ENCODE data around the gene SLC22A16.
A peak's percentile ranks its signal among the peaks of the same experiment; 100 is the strongest.

SLC22A16 gene

DNA sequence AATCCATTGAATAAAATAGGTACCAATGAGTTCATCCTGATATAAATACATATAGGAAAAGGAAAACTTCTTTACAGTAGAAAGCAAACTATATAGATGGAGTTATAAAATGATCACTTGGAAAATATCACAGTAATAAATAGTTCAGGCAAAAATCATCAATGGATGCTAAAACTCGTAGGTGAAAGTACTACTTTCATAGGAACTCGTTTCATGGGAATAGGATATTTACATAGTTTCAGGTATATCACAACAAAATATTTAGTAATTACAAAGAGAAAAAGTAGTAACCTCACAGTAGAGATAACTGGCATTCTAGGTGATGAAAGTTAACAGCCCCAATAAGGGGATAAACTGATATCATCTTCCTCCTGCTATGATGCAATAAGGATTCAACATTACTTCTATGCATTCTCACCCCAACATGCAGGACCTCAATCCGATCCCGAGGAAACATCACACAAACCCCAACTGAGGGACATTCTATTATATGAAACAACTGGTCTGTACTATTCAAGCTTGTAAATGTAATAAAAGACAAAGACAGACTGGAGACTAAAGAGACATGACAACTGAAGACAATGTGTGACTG lies 74.7 kb downstream of the SLC22A16 start:
- no peak for DNase-seq (ENCODE audit: low spot score)

DNA sequence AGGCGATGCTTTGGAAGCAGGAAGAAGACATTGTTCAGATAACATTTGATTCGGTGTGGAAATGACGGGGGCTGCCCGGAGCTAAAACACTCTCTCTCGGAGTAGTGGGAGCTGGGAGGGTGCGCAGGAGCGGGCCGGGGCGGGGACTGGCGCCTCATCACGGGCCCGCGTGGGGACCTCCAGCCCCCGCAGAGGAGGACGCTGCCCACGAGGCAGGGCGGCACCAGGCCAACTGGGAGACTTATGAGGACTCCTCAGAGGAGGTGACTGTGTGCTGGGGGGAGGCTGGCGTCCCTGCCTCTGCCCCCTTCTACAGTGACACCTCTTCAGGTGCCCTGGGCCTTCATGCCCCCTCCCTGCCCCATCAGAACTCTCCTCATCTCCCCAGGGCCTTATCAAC lies 76.2 kb downstream of the SLC22A16 start:
- no peak for DNase-seq (ENCODE audit: low spot score)

DNA sequence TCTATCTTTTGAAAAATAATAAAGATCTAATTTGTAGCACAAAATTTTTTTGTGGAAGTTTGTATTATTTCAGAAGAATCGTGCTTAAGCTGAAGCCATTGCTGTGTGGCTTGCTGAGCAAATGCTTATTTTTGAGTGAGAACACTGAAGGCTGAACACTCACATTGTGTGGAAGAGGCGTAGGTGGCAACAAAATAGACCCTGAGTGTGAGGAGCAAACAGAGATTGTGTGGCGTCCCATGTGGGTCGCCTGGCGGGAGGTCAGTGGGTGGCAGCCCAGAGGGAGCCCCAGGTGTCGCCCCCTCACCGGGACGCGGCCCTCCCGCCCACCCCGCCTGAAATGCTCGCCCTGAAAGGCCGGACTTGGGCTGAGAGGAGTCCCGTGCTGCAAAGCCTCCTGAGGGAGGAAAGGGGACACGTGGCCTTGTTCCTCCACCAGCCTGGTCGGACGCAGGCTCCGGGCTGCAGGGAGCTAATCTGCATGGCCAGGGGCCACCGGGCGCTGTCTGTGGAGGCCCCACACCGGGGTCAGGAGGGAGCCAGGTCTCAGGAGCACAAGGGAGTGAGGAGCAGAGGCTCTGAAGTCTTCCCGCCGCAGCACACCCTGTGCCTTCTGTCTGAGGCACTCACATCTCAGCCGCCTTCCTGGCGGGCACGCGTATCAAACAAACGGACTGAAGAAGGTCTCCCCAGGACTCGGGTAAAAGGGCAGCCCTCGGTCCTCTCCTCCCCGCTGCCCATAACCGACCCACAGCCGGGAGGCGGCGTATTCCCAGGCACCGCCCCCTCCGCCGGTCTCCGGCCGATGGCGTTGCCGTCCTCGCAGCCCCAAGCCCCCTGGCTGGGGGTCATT lies 77.0 kb downstream of the SLC22A16 start:
- no peak for DNase-seq (ENCODE audit: low spot score)

DNA sequence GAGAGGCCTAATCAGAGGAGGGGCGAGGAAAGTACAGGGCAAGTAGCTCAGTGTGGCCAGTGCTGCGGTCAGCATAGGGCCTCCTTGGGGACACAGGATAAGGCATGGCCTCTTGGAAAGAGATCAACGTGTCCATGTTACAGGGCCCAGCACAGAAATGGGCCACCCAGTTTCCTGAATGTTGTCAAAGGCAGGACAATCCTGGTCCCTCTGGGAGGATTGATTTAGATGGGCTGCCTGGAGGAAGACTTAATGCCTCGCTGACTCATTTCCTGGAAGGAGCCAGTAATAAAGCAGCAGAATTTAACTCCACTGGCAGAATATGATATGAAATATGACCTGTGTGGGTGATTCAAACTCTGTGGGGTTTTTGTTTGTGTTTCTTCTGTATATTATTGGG lies 77.6 kb downstream of the SLC22A16 start:
- no peak for DNase-seq (ENCODE audit: low spot score)

DNA sequence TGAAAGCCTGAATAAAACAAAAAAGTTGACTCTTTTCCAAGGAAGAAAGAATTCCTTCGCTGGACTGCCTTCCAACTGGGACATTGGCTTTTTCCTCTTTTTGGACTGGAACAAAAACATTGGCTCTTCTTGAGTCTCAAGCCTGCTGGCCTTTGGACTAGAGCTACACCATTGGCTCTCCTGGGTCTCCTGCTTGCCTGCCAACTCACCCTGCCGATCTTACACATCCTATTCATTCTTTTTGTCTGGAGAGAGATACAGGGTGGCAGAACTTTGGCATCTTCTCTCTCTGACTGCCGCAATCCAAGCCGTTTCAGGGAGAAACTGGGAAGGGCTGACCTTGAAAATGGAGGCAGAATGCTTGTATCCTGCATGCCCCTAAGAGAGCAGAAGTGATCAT lies 81.2 kb downstream of the SLC22A16 start:
- peak; percentile 60 for DNase-seq (ENCODE audit: low spot score)

DNA sequence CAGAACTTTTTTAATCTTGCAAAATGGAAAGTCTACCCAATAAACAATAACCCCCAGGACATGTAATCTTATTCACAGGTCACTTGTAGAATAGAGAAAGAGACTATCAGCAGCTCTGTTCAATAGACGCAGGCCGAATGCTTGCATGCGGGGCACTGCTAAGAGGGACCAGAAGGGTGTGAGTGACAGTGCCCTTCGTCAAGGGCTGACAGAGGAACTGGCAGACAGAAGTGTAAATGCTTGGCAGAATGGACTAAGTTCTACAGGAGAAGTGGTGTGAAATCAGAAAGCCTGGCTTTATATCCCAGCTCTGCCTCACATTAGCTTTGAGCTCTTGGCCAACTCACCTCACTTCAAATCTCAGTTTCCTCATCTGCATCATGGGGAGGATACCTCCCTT lies 82.0 kb downstream of the SLC22A16 start:
- no peak for DNase-seq (ENCODE audit: low spot score)

DNA sequence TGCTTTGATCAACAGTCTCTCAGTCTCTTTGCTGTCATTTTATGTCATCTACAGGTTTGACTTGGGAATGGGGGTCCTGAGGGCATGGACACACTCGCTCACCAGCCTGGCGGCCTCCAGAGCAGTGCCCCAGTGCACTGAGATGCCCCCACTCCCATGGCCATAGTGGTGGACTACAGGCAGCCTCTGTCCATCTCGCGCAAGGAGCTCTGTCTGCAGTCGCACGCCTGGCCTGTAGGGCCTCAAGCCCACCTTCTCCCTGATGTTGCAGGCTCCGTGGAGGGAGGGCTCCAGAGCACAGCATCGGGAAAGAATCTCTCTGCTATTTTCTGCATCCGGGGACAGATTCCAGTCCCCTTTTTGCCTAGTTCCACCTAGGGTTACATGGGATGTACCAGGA lies 83.7 kb downstream of the SLC22A16 start:
- DNase-seq (ENCODE audit: low spot score): no peak

DNA sequence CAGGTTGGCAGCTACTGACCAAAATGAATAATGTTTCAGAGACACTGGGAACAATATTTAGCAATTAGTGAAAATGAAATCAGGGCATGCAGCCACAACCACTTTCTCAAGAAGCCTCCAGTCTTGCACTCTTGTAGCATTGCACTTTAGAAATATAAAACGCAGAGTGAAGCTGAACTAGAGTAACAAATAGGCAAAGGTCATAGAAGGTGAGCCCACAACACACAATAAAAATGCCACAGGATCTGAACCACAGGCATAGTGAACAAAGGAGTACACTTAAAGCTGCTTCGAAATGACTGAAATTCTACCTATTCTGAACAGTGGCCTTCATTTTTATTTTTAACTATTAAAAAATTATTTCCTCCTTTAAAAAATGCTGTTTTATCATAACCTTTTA lies 86.0 kb downstream of the SLC22A16 start:
- DNase-seq (ENCODE audit: low spot score): no peak

DNA sequence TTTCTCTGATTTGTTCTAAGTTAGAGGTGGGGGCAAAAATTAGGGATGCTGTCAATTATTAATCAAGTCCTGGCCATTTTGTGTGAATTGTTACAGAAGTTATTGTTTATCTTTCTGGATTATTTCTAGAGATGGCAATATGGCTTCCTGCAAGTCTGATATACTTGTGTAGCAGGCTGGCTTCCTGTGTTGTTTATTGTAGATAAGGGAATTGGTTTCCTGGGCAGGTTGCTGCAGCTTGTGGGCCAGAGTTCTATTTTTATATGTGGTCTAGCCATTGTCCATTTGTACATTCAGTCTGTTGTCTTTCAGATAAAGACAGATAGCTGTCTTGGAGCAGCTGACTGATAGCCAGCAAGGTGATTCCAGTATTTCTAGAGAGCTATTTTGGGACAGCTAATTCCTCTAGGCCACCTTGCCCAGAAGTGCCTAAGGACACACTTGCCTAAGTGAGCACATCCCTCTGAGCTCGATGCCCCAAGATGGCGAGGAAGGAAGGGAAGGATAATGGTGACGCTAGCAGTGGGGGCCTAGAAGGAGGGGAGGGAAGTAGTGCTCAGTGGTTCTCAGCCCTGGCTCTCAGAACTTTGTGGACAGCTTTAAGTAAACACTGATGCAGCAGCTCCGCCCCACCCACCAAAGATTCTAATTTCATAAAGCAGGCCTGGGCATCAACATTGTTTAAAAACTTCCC lies 86.6 kb downstream of the SLC22A16 start:
- DNase-seq (ENCODE audit: low spot score): no peak

DNA sequence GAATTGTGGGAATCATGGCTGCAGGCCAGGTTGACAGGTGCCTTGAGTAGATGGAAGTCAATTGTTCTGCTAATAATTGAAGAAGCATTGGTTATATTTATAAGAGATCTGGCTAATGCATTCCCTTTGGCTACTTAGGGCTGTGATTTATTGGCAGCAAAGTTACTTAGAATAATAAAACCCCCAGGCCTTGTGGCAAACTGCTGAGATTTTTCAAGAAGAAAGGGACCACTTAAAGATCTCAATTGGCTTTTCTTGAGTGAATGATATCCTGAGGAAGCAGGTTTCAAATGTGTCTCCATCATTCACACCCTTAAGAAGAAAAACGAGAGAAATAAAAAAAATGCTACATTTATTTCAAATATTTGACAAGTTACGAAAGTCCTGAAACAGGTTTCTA lies 88.4 kb downstream of the SLC22A16 start:
- no peak for DNase-seq (ENCODE audit: low spot score)

DNA sequence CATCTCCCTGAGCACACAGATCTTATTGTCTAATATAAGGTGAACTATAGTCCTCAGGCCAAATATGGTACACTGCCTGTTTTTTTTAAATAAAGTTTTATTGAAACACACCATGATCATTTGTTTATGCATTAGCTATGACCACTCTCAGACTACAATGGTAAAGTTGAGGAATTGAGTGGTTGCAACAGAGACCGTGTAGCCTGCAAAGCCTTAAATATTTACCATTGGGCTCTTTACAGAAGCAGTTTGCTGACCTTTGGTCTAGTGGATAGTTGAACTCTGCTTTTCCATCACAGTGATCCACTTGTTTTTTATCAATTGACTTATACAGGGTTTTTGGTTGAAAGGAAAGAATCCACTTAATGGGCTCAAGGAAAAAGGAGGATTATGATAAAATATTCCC lies 91.0 kb downstream of the SLC22A16 start:
- DNase-seq (ENCODE audit: low spot score): no peak

DNA sequence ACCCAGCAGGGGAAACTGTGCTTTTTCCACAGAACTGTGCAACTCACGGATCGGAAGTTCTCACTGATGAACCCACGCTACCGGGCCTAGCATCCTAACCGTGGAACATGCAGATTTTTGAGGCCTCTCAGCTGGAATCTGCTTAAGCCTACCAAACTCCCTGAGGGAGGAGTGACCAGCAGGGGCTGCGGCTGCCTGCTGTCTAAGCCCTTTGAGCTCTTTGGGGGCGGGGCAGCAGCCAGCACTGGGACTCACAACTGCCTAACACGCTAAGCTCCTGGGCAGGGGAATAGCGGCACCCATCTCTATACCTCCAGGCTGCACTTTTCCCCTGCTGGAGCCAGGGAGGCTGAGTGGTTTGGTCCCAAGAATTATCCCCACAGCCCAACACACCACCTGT lies 97.9 kb downstream of the SLC22A16 start:
- no peak for DNase-seq (ENCODE audit: low spot score)
